ENCODE measurements around the gene TMEM254. TPM values are rescaled to one million over a fixed set of nuclear protein-coding genes. Genes with fewer than 3 reads are reported as not detected.
A peak's percentile ranks its signal among the peaks of the same experiment; 100 is the strongest.
"Not testable (repeated sequence)": the region's sequence is repeated elsewhere in the genome, so short reads cannot be mapped to it uniquely, and the experiment has no call there.

TMEM254 gene
- polyA plus RNA-seq, 1 experiment, result 29.0 TPM

DNA sequence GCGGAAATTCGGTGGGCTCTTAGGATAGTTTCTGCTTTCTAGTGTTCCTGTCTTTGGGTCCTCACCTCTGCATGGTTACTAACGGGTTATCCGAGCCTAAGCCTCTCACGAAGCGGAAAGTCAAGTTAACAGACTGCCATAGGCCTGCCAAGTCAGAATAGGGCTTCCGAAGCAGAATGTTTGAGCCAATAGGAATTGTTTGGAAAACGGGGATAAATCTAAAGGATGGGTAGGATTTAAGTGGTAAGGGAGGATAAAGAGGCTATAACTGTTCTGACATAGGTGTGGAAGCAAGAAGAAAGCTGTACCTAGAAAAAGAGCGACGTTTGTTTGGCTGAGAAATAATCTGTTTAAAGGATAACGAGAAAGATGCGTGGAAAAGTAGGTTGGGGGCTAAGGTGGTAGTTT is 851 bp downstream of the TMEM254 start:
- peak overlapping the region; percentile 68 for H3K4me3 ChIP-seq (ENCODE audit: low read depth, low read length)
- H3K36me3 ChIP-seq (ENCODE audit: control insufficient read depth, insufficient read depth, low read length), result peaks cover 1% of the 10 kb centered on the region
- no peak for DNase-seq (ENCODE audit: low read depth)
- ChIA-PET POLR2A (interaction anchor here (0.6 to 1.2 kb wide), 3 partner anchors 31 to 673 kb away, joined by 3 to 6 read pairs (median 3); no protein-coding TSS in a partner anchor), CTCF (interaction anchor here (1.0 to 1.6 kb wide), 2 partner anchors 20 to 32 kb away, joined by 4 to 7 read pairs; no protein-coding TSS in a partner anchor)
- H3K27me3 ChIP-seq (ENCODE audit: control insufficient read depth, insufficient read depth, low read length), result no peaks in the 10 kb centered on the region
- TF ChIP-seq, protein P1, sequence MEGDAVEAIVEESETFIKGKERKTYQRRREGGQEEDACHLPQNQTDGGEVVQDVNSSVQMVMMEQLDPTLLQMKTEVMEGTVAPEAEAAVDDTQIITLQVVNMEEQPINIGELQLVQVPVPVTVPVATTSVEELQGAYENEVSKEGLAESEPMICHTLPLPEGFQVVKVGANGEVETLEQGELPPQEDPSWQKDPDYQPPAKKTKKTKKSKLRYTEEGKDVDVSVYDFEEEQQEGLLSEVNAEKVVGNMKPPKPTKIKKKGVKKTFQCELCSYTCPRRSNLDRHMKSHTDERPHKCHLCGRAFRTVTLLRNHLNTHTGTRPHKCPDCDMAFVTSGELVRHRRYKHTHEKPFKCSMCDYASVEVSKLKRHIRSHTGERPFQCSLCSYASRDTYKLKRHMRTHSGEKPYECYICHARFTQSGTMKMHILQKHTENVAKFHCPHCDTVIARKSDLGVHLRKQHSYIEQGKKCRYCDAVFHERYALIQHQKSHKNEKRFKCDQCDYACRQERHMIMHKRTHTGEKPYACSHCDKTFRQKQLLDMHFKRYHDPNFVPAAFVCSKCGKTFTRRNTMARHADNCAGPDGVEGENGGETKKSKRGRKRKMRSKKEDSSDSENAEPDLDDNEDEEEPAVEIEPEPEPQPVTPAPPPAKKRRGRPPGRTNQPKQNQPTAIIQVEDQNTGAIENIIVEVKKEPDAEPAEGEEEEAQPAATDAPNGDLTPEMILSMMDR (IDR thresholded peaks at IDR 0.05; ENCODE audit: insufficient read depth, low read depth, low read length), result no peak

DNA sequence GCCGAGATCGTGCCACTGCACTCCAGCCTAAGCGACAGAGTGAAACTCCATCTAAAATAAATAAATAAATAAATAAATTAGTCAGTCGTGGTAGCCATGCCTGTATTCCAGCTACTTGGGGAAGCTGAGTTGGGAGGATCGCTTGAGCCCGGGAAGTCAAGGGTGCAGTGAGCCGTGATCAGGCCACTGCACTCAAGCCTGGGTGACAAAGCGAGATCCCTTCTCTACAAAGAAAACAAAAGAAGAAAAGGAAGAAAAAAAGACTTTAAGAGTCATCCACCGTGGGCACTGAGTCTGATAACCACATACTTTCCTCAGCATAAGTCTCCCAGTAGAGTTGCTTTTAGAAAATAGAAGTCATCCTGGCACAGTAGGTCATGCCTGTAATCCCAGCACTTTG is 2.6 kb downstream of the TMEM254 start:
- CTCF ChIA-PET, result no interaction called here
- POLR2A ChIA-PET, result no interaction called here

DNA sequence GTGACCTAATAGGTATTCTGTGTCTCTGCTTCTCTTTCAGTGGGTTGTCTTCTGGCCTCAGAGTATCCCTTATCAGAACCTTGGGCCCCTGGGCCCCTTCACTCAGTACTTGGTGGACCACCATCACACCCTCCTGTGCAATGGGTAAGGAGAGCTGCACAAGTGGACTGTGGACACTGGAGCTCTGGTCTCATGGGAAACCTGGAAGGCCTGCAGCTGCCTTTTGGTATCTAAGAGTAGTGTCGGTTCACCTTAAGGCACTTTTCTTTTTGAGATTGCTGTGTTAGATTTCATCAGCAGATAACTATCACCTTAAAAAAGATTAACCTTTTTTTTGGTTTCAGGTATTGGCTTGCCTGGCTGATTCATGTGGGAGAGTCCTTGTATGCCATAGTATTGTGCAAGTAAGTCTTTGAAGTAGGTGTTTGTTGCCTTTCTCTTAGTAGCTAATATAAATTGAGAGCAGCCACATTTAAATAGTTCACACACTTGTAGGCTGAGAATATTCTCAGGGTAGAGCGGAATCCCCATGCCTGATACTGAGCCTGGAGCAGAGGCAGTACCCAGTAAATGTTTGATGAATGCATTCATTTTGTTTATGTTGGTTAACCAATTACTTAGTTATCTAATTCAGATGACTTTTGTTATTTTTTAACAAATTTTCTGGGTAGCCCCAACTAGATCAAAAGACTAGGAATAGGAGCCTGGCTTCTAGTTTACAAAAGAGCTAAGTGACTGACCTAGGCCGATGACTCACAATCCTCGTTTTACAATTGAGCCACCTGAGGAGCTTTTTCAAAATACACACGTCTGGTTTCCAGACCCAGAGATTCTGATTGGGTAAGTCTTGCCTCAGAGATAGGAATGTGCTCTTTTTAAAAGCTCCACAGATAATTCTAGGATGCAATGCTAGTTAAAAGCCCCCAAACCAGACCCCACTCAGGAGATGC is 3.6 kb downstream of the TMEM254 start:
- POLR2A ChIA-PET, result no interaction called here

More for the DNA sequence above, 2.6 kb downstream of the TMEM254 start:
- H3K4me3 ChIP-seq (ENCODE audit: low read depth, low read length), result no peak overlapping the region
- no peak for DNase-seq (ENCODE audit: low read depth)
- no peaks in the 10 kb centered on the region for H3K27me3 ChIP-seq (ENCODE audit: control insufficient read depth, insufficient read depth, low read length)
- TF ChIP-seq, protein P1 (IDR thresholded peaks at IDR 0.05; ENCODE audit: insufficient read depth, low read depth, low read length), result no peak
- peaks cover 1% of the 10 kb centered on the region for H3K36me3 ChIP-seq (ENCODE audit: control insufficient read depth, insufficient read depth, low read length)

DNA sequence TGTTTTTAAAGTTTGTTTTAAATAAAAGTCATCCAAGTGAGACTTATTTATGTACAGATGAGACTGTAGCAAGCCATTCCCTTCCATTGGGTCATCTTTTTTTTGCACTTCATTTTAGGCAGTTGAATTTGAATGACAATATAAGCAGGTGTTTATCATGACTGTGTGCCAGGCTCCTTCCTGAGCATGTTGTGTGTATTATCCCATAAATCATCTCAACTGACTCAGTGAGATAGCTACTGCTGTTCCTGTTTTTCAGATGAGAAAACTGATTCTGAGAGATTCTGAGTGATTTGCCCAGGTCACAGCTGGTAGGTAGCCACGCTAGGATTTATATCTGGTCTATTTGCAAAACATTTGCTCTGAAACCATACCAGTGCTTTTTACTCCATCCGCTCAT is 11.7 kb downstream of the TMEM254 start:
- DNase-seq (ENCODE audit: low read depth), result no peak
- ChIA-PET CTCF (no interaction called here), POLR2A (no interaction called here)
- no peaks in the 10 kb centered on the region for H3K27me3 ChIP-seq (ENCODE audit: control insufficient read depth, insufficient read depth, low read length)
- no peak overlapping the region for H3K4me3 ChIP-seq (ENCODE audit: low read depth, low read length)
- H3K36me3 ChIP-seq (ENCODE audit: control insufficient read depth, insufficient read depth, low read length), result no peaks in the 10 kb centered on the region
- TF ChIP-seq, protein P1 (IDR thresholded peaks at IDR 0.05; ENCODE audit: insufficient read depth, low read depth, low read length), result no peak

More for the DNA sequence above, 3.6 kb downstream of the TMEM254 start:
- H3K4me3 ChIP-seq (ENCODE audit: low read depth, low read length), result no peak overlapping the region
- CTCF ChIA-PET, result interaction anchor here (0.8 kb wide), 1 partner anchor 35 kb away, joined by 4 read pairs; no protein-coding TSS in a partner anchor
- H3K36me3 ChIP-seq (ENCODE audit: control insufficient read depth, insufficient read depth, low read length), result peaks cover 1% of the 10 kb centered on the region
- DNase-seq (ENCODE audit: low read depth), result no peak
- TF ChIP-seq, protein P1 (IDR thresholded peaks at IDR 0.05; ENCODE audit: insufficient read depth, low read depth, low read length), result no peak
- H3K27me3 ChIP-seq (ENCODE audit: control insufficient read depth, insufficient read depth, low read length), result no peaks in the 10 kb centered on the region

DNA sequence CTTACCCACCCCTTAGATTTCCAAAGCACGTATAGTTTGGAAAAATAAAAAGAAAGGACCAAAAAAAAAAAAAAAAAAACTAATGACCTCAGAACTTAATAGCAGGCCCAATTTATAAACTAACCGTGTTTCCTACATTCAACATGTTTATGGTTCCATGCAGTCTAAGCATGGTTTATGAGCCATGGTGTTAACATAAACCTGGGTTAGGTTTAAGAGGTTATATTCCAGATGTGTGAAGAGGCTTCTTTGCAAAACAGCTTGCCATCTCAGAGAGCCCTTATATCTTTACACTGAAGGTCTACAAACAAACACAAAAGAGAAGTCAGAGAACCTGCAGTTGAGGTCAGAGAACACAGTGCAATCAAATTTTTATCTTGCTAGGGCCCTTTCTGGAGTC is 15.8 kb downstream of the TMEM254 start:
- no peak for DNase-seq (ENCODE audit: low read depth)
- CTCF ChIA-PET, result no interaction called here
- TF ChIP-seq, protein P1 (IDR thresholded peaks at IDR 0.05; ENCODE audit: insufficient read depth, low read depth, low read length), result no peak
- POLR2A ChIA-PET, result no interaction called here
- Histone ChIP-seq H3K36me3 (ENCODE audit: control insufficient read depth, insufficient read depth, low read length) (no peaks in the 10 kb centered on the region), H3K4me3 (ENCODE audit: low read depth, low read length) (no peak overlapping the region), H3K27me3 (ENCODE audit: control insufficient read depth, insufficient read depth, low read length) (no peaks in the 10 kb centered on the region)

DNA sequence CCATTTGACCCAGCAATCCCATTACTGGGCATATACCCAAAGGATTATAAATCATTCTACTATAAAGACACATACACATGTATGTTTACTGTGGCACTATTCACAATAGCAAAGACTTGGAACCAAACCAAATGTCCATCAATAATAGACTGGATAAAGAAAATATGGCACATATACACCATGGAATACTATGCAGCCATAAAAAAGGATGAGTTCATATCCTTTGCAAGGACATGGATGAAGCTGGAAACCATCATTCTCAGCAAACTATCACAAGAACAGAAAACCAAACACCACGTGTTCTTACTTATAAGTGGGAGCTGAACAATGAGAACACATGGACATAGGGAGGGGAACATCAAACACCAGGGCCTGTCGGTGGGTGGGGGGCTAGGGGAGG is 19.8 kb downstream of the TMEM254 start:
- POLR2A ChIA-PET; CTCF ChIA-PET; H3K27me3 ChIP-seq (ENCODE audit: control insufficient read depth, insufficient read depth, low read length): not testable (repeated sequence)

DNA sequence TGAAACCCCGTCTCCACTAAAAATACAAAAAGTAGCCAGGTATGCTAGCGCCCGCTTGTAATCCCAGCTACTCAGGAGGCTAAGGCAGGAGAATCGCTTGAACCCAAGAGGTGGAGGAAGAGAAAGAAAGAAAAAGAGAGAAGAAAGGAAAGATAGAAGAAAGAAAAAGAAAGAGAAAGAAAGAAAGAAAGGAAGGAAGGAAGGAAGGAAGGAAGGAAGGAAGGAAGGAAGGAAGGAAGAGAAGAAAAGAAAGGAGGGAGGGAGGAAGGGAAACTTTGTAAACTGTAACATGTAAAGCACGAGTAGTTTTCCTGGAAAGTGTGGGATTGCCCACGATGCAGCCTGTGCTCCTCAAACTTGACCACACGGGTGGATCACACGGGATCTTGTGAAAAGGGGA is 20.8 kb downstream of the TMEM254 start:
- H3K27me3 ChIP-seq (ENCODE audit: control insufficient read depth, insufficient read depth, low read length); H3K36me3 ChIP-seq (ENCODE audit: control insufficient read depth, insufficient read depth, low read length); POLR2A ChIA-PET; DNase-seq (ENCODE audit: low read depth); CTCF ChIA-PET; H3K4me3 ChIP-seq (ENCODE audit: low read depth, low read length): not testable (repeated sequence)

More for the DNA sequence above, 19.8 kb downstream of the TMEM254 start:
- not testable (repeated sequence) for H3K4me3 ChIP-seq (ENCODE audit: low read depth, low read length); DNase-seq (ENCODE audit: low read depth); H3K36me3 ChIP-seq (ENCODE audit: control insufficient read depth, insufficient read depth, low read length)
